AG09319 (cell line): ENCODE data around the gene SLC24A3.

Experiments
- DNase-seq: peaks from one replicate; pipeline ENCODE4 v3.0.0-alpha.2; 2010; ENCODE audit warnings: low read depth; ENCODE audit errors: extremely low read depth
- TF ChIP-seq, protein P1 (sequence below): IDR thresholded peaks from 2 replicates; pipeline ENCODE4 v1.5.1; 2011; ENCODE audit warnings: low read depth, mild to moderate bottlenecking, inconsistent platforms, low read length, moderate library complexity

SLC24A3 gene

DNA sequence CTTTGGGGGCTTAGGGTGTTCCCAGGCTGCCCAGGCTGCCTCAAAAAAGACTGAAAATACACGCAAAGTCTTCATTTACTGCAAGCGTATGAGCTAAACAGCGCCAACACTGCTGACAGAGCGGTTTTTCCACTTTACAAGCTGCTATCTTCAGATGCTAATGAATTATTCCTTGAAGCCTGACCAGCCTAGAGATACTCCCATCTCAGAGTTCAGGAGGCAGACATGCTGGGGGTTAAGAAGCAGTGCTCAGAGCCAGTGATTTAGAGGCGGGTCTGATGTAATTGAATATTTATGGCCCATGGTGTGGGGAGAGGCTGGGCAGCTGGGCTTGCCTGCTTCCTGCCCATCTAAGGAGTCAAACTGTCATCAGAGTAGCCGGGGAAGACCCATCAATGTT lies 241.4 kb downstream of the SLC24A3 start:
- TF ChIP-seq, protein P1, sequence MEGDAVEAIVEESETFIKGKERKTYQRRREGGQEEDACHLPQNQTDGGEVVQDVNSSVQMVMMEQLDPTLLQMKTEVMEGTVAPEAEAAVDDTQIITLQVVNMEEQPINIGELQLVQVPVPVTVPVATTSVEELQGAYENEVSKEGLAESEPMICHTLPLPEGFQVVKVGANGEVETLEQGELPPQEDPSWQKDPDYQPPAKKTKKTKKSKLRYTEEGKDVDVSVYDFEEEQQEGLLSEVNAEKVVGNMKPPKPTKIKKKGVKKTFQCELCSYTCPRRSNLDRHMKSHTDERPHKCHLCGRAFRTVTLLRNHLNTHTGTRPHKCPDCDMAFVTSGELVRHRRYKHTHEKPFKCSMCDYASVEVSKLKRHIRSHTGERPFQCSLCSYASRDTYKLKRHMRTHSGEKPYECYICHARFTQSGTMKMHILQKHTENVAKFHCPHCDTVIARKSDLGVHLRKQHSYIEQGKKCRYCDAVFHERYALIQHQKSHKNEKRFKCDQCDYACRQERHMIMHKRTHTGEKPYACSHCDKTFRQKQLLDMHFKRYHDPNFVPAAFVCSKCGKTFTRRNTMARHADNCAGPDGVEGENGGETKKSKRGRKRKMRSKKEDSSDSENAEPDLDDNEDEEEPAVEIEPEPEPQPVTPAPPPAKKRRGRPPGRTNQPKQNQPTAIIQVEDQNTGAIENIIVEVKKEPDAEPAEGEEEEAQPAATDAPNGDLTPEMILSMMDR, result no peak

DNA sequence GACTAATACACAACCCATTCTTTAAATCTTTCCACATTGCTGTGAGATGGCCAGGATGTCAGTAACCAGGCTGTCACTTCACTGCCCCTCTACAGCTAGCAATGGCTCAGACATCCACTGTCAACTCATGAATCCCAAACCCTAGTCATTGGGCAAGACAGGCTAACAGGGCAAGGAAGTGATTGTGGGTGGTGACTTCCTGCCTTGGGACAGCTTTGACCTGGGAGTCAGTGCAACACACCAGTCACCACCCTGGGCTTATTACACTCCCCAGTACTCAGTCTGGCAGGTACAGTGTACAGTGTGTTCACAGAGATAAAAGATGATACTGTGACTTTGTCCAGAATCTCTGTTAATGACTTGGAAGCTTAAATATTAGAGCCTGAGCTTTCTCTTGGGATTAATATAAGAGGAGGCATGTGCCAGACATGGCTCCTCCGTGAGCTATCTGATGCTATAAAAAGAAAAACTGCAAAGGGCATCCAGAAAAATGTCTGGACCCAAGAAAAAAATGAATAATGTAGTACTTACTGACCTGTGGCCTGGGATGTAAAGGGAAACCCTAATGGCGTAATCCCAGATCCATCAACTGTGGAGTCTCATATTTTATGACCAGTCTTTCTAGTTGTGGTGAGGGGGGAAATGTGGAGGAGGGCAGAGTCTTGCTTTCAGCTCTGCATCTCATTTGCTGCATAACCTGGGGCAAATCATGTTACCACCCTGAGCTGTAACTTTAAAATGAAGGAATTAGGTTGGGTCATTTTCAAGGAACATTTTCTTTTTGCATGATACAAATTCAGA lies 244.4 kb downstream of the SLC24A3 start:
- TF ChIP-seq, protein P1, result no peak
- DNase-seq, result no peak

More for the DNA sequence above, 241.4 kb downstream of the SLC24A3 start:
- no peak for DNase-seq

DNA sequence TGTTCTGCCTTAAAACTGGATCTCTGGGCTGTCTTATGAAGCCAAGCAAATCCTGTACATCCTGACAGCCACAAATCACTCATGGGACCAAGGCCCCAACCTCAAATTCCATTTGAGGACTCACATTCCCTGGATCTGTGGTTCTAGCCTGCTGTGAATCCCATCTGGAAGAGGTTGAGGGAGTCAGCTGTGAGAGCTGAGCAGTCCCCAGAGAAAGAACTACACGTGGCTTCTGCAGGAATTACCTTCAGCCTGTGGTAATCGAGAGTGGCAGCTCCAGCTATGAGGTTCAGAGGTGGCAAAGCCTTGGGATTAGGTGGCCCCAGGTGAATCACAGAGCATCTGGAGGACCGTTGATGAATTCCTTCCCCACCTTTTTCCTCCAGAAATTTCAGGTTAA lies 245.2 kb downstream of the SLC24A3 start:
- DNase-seq, result no peak
- TF ChIP-seq, protein P1, result no peak

DNA sequence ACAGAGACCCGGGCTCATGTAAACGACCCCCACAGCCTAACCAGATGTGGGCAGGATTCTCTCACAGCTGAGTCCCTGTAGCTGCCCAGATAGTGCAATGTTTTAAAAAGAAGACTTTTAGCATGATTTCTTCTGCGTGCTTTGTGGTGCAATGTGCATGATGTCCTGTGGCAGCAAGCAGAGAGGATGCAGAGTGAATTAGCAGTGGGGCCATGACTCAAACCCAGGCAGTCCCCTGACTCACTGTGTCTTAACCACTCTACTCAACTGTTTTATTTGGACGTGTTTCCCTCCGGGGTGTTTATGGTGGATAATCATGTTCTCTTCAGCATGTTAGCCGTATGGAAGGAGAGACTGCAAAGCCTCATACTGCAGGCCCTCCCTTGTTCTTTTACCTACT lies 247.9 kb downstream of the SLC24A3 start:
- TF ChIP-seq, protein P1, result no peak
- DNase-seq, result no peak

DNA sequence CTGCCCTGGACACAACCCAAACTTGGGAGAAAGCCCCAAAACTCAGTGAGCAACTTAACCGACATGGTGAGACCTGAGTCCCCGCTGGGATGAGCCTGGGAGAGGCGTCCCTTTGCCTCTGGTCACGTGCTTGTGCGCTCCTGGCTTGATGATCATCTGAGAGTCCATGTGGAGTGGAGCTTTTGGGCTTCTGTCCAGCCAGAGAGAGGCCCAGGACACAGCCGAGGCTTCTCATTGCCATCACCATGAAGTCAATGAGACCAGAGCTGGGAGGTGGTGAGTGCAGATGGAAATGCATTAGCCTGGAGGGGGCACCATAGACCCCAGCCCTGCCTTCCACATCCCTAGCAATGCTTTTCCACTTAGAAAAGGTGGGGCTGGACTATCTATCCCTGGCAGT lies 250.0 kb downstream of the SLC24A3 start:
- DNase-seq, result no peak
- TF ChIP-seq, protein P1, result no peak

DNA sequence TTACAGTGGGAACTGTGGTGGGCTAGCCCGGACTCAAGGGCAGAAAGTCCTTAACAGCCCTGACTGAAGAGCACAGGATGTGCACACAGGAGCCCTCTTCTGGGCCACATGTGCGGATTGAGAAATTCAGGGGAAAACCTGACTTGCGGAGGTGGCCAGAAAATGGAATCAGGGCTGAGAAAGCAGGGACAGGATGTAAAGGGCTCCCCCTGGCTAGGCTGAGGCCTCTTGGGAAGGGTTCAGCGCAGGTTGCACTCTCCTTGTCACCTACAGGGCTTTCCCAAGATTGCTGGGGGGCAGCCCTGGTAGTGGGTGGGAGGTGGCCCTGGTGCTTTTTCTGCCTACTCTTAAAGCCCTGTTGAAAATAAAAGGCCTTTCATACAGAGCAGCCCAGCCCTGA lies 251.2 kb downstream of the SLC24A3 start:
- no peak for DNase-seq
- TF ChIP-seq, protein P1, result no peak

DNA sequence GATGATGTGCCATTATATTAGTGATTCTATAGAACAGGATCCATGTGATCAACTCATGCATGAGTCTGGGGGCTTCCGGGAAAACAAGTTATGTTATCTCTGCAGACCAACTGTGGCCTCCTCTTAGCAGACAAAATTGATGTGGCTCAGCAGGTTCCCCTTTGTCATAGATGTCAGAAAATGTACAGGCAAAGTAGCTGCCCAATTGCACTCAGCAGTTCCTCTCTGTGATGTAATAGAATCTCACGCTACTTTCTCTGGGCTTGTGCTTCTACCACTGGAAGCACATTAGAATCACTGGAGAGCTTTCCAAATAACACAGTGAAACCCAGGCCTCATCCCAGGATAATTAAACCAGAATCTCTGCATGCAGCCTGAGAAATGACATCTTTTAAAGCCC lies 253.1 kb downstream of the SLC24A3 start:
- TF ChIP-seq, protein P1, result no peak

More for the DNA sequence above, 253.1 kb downstream of the SLC24A3 start:
- DNase-seq, result no peak
